GM10266 (cell line): Measurements from ENCODE around the gene SORCS2.

Experiments used
- DNase-seq: peaks from one replicate; pipeline ENCODE4 v3.0.0; 2012; ENCODE audit errors: extremely low spot score
- CTCF ChIP-seq: IDR thresholded peaks from 2 replicates; pipeline ENCODE4 v1.5.1; 2012; ENCODE audit warnings: mild to moderate bottlenecking, low read depth; ENCODE audit not compliant: control insufficient read depth, insufficient read depth; ENCODE audit errors: missing control alignments

Gene SORCS2

GRCh38 chr4:7537853-7538400 is 345.6 kb downstream of the SORCS2 start:
- TF ChIP-seq CTCF: no peak
- no peak for DNase-seq

- TF ChIP-seq CTCF: no peak
- DNase-seq: no peak
Observed at GRCh38 chr4:7538518-7538917, 346.2 kb downstream of the SORCS2 start.

GRCh38 chr4:7539186-7539585 is 346.8 kb downstream of the SORCS2 start:
- TF ChIP-seq CTCF: no peak
- DNase-seq: no peak

GRCh38 chr4:7539659-7540058 is 347.3 kb downstream of the SORCS2 start:
- no peak for DNase-seq
- no peak for TF ChIP-seq CTCF

GRCh38 chr4:7540206-7540605 is 347.9 kb downstream of the SORCS2 start:
- no peak for TF ChIP-seq CTCF
- no peak for DNase-seq

GRCh38 chr4:7540654-7541413 is 348.5 kb downstream of the SORCS2 start:
- DNase-seq: no peak
- TF ChIP-seq CTCF: no peak

- DNase-seq: no peak
Observed at GRCh38 chr4:7541414-7541810, 349.1 kb downstream of the SORCS2 start.

More at GRCh38 chr4:7541414-7541810, 349.1 kb downstream of the SORCS2 start:
- TF ChIP-seq CTCF: no peak
